Body of pancreas (tissue), 4 donors: ENCODE results near the gene ZBTB11. TPM values are rescaled to one million over a fixed set of nuclear protein-coding genes. Genes with fewer than 3 reads are reported as not detected.

Experiments used
- ATAC-seq: fragments of 150-250 bp; one replicate; pipeline ENCODE4 v1.9.1; 2016
- DNase-seq, 4 donors: peaks; one replicate each; pipeline ENCODE4 v3.0.0-alpha.2; 2019
- H3K27ac ChIP-seq, 4 donors: fragments of 200-600 bp; sonication (generic); 1 replicate in 3 of 4; 2 replicates in 1 of 4; pipeline versions ENCODE4 v1.5.1 to v1.6.1; 2016 to 2019; ENCODE audit warnings: mild to moderate bottlenecking in 1 of 4, mixed read lengths in 1 of 4, moderate library complexity in 1 of 4
- H3K27me3 ChIP-seq, 2 donors: fragments of 200-600 bp; sonication (generic); one replicate each; pipeline ENCODE4 v1.6.0; 2016; ENCODE audit warnings: mild to moderate bottlenecking in 1 of 2
- H3K36me3 ChIP-seq, 2 donors: fragments of 200-600 bp; sonication (generic); replicated peaks in 1 of 2; 2 replicates each; pipeline ENCODE4 v1.5.1; 2016; ENCODE audit warnings: low read depth in 2 of 2; ENCODE audit not compliant: insufficient read depth in 1 of 2
- H3K4me1 ChIP-seq: fragments of 200-600 bp; sonication (generic); one replicate; pipeline ENCODE4 v1.6.0; 2016
- H3K4me3 ChIP-seq, 2 donors: fragments of 200-600 bp; sonication (generic); 1 replicate in 1 of 2; 2 replicates in 1 of 2; pipeline ENCODE4 v1.5.1; 2016 to 2019
- H3K9me3 ChIP-seq, 3 donors: fragments of 200-600 bp; sonication (generic); 1 replicate in 2 of 3; 2 replicates in 1 of 3; pipeline ENCODE4 v1.5.1; 2016
- POLR2A ChIP-seq, 3 donors: fragments of 450-650 bp; IDR thresholded peaks; one replicate each; pipeline ENCODE4 v1.6.1; 2016; ENCODE audit warnings: antibody characterized with exemption in 3 of 3, mild to moderate bottlenecking in 2 of 3
- WGBS, 2 donors: methylation state at CpG; one replicate each; pipeline ENCODE4 v1.1.5; 2017; 5-methylcytosine and 5-hydroxymethylcytosine counted together
- intact Hi-C: fragments of 100-400 bp; cut with DNase I; formaldehyde crosslinking; loops from one replicate; pipeline ENCODE4 v1.15.1; 2023
- total RNA-seq, 2 donors: library from RNA; depleted of rRNA; stranded (reverse); fragments of >200 nt; gene quantifications; one replicate each; pipeline ENCODE4 v1.1.0, GENCODE V29; 2016
- TF ChIP-seq, protein P1 (sequence below), 7 experiments: fragments of 450-650 bp in 4 of 7; fragments of 200-600 bp in 3 of 7; sonication (generic) in 3 of 7; IDR thresholded peaks; one replicate each; pipeline ENCODE4 v1.5.1; 2016 to 2019; ENCODE audit warnings: antibody characterized with exemption in 7 of 7

ZBTB11 gene
- total RNA-seq, 2 donors from 2014 or later, result 11.5 to 20.5 TPM

DNA sequence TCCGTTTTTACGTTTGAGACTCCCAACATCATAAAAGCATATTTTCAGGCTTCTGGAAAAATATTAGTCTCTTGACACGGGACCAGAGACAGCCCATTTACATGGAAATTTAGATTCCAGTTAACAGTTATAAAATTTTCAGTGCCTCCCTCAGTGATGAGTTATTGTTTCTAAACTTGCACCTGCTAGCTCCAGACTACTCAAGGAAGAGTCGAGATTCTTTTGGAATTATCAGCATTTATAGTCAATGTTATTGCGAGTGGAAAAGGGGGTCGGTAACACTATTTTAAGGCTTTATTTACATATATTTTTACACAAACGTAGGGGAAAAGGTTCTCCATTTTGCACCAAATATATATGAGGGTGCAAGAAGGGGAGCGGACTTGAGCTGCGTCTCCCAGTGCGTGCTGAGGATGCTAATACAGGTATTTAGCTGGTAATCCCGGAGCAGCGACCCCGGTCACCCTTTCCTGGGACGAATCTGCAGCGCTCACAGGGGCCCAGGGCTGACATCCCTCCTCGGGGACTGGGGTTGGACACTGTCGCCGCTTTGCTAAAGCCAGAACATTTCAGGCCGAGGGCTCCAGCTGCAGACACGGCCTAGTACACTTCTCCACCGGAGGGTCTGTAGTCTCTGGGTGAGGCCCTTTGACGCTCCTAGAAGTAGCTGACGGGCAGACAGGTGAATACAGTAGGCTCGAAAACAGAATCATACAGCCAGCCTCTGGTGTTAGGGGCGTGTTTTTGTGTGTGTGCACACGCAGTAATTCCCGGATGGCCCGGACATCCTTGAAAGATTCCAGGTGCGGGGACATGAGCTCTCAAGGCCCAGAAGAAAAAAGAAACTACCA lies 729 bp upstream of the ZBTB11 start:
- Histone ChIP-seq H3K9me3 (no peaks in the 10 kb centered on the region), H3K4me1 (peaks cover 30% of the 10 kb centered on the region), H3K27me3 (no peaks in the 10 kb centered on the region), H3K36me3 (peaks cover 9 to 16% of the 10 kb centered on the region in 2 donors), H3K27ac (peak overlapping the region; percentile 18 to 99 (median 74)), H3K4me3 (no peak overlapping the region)
- WGBS, 2 donors, result 34 to 40% methylated on average over 19 to 29 of the region's 29 CpGs
- peak in 3 of 4 donors; percentile 18 to 35 (median 21) for DNase-seq
- no peak for TF ChIP-seq POLR2A (IDR thresholded peaks at IDR 0.05)
- TF ChIP-seq, protein P1, sequence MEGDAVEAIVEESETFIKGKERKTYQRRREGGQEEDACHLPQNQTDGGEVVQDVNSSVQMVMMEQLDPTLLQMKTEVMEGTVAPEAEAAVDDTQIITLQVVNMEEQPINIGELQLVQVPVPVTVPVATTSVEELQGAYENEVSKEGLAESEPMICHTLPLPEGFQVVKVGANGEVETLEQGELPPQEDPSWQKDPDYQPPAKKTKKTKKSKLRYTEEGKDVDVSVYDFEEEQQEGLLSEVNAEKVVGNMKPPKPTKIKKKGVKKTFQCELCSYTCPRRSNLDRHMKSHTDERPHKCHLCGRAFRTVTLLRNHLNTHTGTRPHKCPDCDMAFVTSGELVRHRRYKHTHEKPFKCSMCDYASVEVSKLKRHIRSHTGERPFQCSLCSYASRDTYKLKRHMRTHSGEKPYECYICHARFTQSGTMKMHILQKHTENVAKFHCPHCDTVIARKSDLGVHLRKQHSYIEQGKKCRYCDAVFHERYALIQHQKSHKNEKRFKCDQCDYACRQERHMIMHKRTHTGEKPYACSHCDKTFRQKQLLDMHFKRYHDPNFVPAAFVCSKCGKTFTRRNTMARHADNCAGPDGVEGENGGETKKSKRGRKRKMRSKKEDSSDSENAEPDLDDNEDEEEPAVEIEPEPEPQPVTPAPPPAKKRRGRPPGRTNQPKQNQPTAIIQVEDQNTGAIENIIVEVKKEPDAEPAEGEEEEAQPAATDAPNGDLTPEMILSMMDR (IDR thresholded peaks at IDR 0.05), result peak in 1 of 7 experiments; percentile 3
- no peak for ATAC-seq
- intact Hi-C loops, result no loop called here

DNA sequence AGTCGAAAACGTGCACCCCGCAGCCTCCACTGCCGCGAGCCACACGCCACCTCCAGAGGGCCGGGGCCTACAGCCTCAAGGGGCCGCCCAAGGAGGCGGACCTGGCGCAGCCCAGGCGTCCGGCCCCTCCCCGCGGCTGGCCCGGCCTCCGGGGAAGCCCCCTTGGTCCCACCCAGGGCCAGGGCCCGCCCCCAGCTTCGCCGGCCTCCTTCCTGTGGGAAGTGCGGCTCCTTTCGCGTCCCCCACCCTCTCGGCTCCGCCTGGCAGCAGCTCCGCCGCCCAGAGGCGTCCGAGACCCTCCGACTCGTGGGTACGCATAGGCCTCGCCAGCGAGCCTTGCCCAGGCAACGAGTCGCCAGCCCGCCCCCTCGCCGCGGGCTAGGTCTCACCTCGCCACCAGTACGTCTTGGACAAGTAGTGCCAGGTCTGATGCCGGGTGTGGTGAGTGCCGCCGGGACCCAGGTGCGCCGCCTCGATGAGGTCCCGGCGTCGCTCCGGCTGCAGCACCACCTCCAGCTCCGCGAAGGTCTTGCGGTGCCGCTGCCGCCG lies 642 bp downstream of the ZBTB11 start:
- Histone ChIP-seq H3K4me1 (peaks cover 20% of the 10 kb centered on the region), H3K36me3 (peaks cover 0 to 5% of the 10 kb centered on the region in 2 donors), H3K9me3 (no peaks in the 10 kb centered on the region), H3K4me3 (peak overlapping the region; percentile 97 to 98), H3K27ac (peak overlapping the region; percentile 94 to 99 (median 96)), H3K27me3 (no peaks in the 10 kb centered on the region)
- peak; percentile 85 for ATAC-seq
- peak; percentile 91 to 93 (median 92) for DNase-seq
- intact Hi-C loops, result no loop called here
- TF ChIP-seq, protein P1 (IDR thresholded peaks at IDR 0.05), result peak in 2 of 7 experiments; percentile 19 to 27
- peak; percentile 31 to 55 (median 48) for TF ChIP-seq POLR2A (IDR thresholded peaks at IDR 0.05)
- 0 to 1% methylated on average over 1 to 43 of the region's 57 CpGs for WGBS, 2 donors

DNA sequence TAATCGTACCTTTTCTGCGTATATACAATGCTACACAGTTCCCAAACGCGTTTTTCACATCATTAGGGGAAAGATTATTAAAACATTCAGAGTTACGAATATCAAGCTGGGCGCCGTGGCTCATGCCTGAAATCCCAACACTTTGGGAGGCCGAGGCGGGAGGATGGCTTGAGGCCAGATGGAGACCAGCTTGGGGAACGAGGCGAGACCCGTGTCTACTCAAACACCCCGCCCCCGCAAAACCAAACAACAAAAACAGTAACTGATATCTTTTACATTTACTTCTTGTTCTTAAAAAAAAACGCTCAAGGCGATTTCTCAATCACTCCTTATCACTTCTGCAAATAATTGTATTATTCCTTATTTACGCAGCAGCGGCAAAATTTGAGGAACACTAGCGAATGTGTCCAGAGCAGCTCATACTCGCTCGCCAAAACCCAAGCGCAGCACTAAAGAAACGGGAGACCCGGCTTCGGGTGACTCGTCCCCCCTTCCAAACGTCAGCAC lies 1.2 kb downstream of the ZBTB11 start:
- Histone ChIP-seq H3K4me3 (peak overlapping the region; percentile 10 to 98), H3K27me3 (no peaks in the 10 kb centered on the region), H3K36me3 (peaks cover 0 to 3% of the 10 kb centered on the region in 2 donors), H3K9me3 (no peaks in the 10 kb centered on the region), H3K4me1 (peaks cover 20% of the 10 kb centered on the region), H3K27ac (peak overlapping the region; percentile 94 to 99 (median 96))
- WGBS, 2 donors, result 2 to 3% methylated on average over 26 to 27 of the region's 27 CpGs
- intact Hi-C loops, result no loop called here
- TF ChIP-seq POLR2A (IDR thresholded peaks at IDR 0.05), result peak in 2 of 3 donors; percentile 64 to 66
- TF ChIP-seq, protein P1 (IDR thresholded peaks at IDR 0.05), result no peak
- DNase-seq (peak in 3 of 4 donors; percentile 37 to 55 (median 53)), ATAC-seq (no peak)

DNA sequence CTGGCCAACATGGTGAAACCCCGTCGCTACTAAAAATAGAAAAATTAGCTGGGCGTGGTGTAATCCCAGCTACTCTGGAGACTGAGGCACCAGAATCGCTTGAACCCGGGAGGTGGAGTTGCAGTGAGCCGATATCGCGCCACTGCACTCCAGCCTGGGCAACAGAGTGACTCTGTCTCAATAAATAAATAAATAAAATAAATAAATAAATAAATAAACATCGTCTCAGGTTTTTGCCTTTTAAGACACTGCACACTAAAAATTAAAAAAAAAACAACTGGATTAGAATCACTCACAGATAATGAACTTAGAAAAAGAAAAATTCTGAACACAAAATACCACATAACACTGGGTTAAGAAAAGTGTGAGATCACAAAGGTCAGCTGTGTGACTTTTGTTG lies 2.4 kb downstream of the ZBTB11 start:
- TF ChIP-seq, protein P1 (IDR thresholded peaks at IDR 0.05), result no peak
- TF ChIP-seq POLR2A (IDR thresholded peaks at IDR 0.05), result no peak
- Histone ChIP-seq H3K27me3 (no peaks in the 10 kb centered on the region), H3K36me3 (peaks cover 0 to 3% of the 10 kb centered on the region in 2 donors), H3K4me1 (peaks cover 20% of the 10 kb centered on the region), H3K27ac (no peak overlapping the region), H3K4me3 (no peak overlapping the region), H3K9me3 (no peaks in the 10 kb centered on the region)
- intact Hi-C loops, result no loop called here
- no peak for ATAC-seq
- WGBS, 2 donors, result 90 to 91% methylated on average over 9 of the region's 9 CpGs
- no peak for DNase-seq
